ENCODE results near the gene MARCHF10. TPM values are rescaled to one million over a fixed set of nuclear protein-coding genes. Genes with fewer than 3 reads are reported as not detected.

MARCHF10 gene
- total and polyA plus RNA-seq, 2 of the 4 experiments (the other 2 are of a cell fraction), result 0.18 to 0.74 TPM

DNA sequence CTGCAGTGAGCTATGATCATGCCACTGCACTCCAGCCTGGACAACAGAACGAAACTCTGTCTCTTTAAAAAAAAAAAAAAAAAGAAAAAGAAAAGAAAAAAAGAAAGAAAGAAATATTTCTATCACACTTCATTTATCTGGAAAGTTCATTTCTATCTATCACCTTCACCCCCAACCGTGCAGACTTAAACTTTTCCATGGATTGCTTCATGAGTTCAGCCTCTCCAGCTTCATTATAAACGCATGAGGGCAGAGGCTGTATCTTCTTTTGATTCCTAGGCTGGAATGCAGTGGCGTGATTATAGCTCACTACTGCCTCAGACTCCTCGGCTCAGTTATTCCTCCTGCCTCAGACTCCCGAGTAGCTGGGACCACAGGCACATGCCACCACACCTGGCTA, 152.5 kb downstream of the MARCHF10 start:
- Histone ChIP-seq H3K23ac (ENCODE audit: low read depth, low read length) (no peak overlapping the region), H3K4ac (ENCODE audit: low read depth, low read length) (no peak overlapping the region), H3K4me3 (ENCODE audit: insufficient read depth, low read depth, low read length) (no peak overlapping the region), H3K56ac (ENCODE audit: extremely low read depth, insufficient read depth, low read length) (no peak overlapping the region), H2AK9ac (replicated peaks; ENCODE audit: low read depth, low read length, poor library complexity) (peak overlapping the region; percentile 84), H2AK5ac (ENCODE audit: low read depth, low read length) (no peak overlapping the region), H3K36me3 (ENCODE audit: control insufficient read depth, insufficient read depth, low read length) (peaks cover 18% of the 10 kb centered on the region), H3K9ac (ENCODE audit: low read depth, low read length) (no peak overlapping the region), H4K20me1 (ENCODE audit: insufficient read depth, low read length) (peaks cover 54% of the 10 kb centered on the region), H3K9me3 (ENCODE audit: control insufficient read depth, insufficient read depth, low read length) (no peaks in the 10 kb centered on the region; the same call in 1 of the 2 replicates), H3K4me2 (ENCODE audit: low read depth, low read length) (no peak overlapping the region), H3K14ac (replicated peaks; ENCODE audit: low read depth, low read length) (no peak overlapping the region), H2BK20ac (ENCODE audit: low read depth, low read length) (no peak overlapping the region), H3K9me1 (ENCODE audit: insufficient read depth, low read length) (peaks cover 30% of the 10 kb centered on the region), H2BK5ac (ENCODE audit: low read depth, low read length, poor library complexity, severe bottlenecking) (no peak overlapping the region), H2BK15ac (ENCODE audit: low read depth, low read length) (no peak overlapping the region), H3K79me1 (ENCODE audit: low read depth in 1 of 2, low read length in 2 of 2) (peaks cover 37 to 96% of the 10 kb centered on the region in 2 experiments), H2AFZ (replicated peaks; ENCODE audit: low read length, poor library complexity) (no peak overlapping the region), H4K5ac (ENCODE audit: low read depth, low read length) (no peak overlapping the region), H2BK120ac (ENCODE audit: low read depth, low read length) (no peak overlapping the region), H3K4me1 (ENCODE audit: control insufficient read depth, insufficient read depth, low read length) (peaks cover 23% of the 10 kb centered on the region), H3K18ac (ENCODE audit: low read depth, low read length) (no peak overlapping the region), H4K91ac (ENCODE audit: insufficient read depth, low read depth, low read length) (no peak overlapping the region), H3K27me3 (ENCODE audit: control insufficient read depth, insufficient read depth, low read length) (no peaks in the 10 kb centered on the region), H4K8ac (ENCODE audit: low read depth in 2 of 2, low read length in 2 of 2) (no peak overlapping the region), H3K27ac (ENCODE audit: insufficient read depth, low read length) (no peak overlapping the region)
- TF ChIP-seq RAD21 (IDR thresholded peaks at IDR 0.05; ENCODE audit: low read length), result no peak
- TF ChIP-seq FOS (IDR thresholded peaks at IDR 0.05; ENCODE audit: low read depth, low read length), result no peak
- intact Hi-C loops (cut with micrococcal nuclease), result loop anchor here (10.0 kb wide), 1 partner anchor 101 kb away; no protein-coding TSS in a partner anchor
- DNase-seq (no peak), ATAC-seq (ENCODE audit: low read depth) (no peak)
- POLR2A ChIA-PET (ENCODE audit: unreplicated experiment), result no interaction called here
- dilution Hi-C loops (cut with HindIII; ENCODE audit: low sequenced_read_pairs, unreplicated experiment), result no loop called here
- in situ Hi-C loops (cut with MboI; ENCODE audit: low sequenced_read_pairs), result no loop called here
- BruUV-seq (replicated peaks), result no TSS peak
- 70% methylated on average over 2 of the region's 6 CpGs; no CpG with 5 or more reads in 1 of the 2 experiments for whole genome bisulfite sequencing, 2 experiments (ENCODE audit: extremely low coverage in 2 of 2, insufficient read length in 1 of 2)
- CTCF ChIA-PET, result no interaction called here

Measured in IMR-90 (cell line).